ENCODE data around the gene TMEM138. TPM values are rescaled to one million over a fixed set of nuclear protein-coding genes. Genes with fewer than 3 reads are reported as not detected.
A peak's percentile ranks its signal among the peaks of the same experiment; 100 is the strongest.

TMEM138 gene
- 10 to 100 TPM; 17.9 to 35.4 TPM for total RNA-seq

DNA sequence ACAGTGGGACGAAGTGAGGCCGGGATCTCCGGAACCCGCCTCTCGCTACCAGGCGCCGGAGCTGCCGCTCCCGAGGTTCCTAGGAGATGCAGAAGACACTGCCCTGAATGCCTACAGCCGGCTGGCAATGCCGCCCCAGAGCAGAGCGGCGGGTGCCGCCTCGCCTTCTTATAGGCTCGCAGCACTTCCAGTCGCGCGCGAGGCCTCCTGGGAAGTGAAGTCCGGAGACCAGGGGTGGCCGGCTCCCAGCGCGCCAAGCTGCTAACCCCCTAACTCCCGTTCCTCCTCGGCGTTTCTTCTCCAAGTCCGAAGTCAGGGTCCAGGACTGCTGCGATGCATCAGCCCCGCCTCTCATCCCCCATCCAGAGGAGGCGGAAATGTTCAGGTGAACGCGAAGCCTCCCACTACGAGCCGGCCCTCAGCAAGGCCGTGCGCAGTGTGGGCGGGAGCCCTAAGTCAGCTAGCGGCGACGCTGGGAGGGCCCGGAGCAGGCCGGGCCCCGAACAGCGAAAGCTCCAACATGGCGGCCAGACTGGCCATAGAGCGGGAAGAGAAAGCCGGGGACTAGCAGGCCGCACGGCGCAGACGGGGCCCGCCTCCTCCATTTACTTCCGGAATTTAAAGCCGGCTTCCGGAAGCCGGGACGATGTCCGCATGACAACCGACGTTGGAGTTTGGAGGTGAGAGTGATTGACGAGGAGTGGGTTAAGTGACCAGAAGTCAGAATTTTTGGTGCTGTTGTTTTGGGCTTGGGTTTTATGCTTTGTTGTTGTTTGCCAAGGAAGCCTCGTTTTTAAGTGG lies at the start of gene TMEM138, which contains the start of gene CYB561A3:
TSS of gene TMEM138 (plus strand) at position 634 of the 801 bp plus-strand sequence. CDS start 2,017 bp downstream, outside the sequence.
TSS of gene CYB561A3 (minus strand) at position 142 of the 801 bp plus-strand sequence. CDS start 5,169 bp downstream, outside the sequence.
- peak; percentile 94 for DNase-seq (ENCODE audit: low spot score)
- Histone ChIP-seq H3K9me3 (no peaks in the 10 kb centered on the region), H3K27me3 (replicated peaks; ENCODE audit: insufficient read depth) (no peaks in the 10 kb centered on the region), H3K4me3 (peak within 1 kb of the TSS; percentile 52 to 63), H3K36me3 (no peaks in the 10 kb centered on the region), H3K4me1 (replicated peaks) (peaks cover 8% of the 10 kb centered on the region), H3K27ac (peak within 1 kb of the TSS; percentile 96 to 97)
- TF ChIP-seq POLR2A (IDR thresholded peaks at IDR 0.05) = peak; percentile 83
- TF ChIP-seq, protein P1, sequence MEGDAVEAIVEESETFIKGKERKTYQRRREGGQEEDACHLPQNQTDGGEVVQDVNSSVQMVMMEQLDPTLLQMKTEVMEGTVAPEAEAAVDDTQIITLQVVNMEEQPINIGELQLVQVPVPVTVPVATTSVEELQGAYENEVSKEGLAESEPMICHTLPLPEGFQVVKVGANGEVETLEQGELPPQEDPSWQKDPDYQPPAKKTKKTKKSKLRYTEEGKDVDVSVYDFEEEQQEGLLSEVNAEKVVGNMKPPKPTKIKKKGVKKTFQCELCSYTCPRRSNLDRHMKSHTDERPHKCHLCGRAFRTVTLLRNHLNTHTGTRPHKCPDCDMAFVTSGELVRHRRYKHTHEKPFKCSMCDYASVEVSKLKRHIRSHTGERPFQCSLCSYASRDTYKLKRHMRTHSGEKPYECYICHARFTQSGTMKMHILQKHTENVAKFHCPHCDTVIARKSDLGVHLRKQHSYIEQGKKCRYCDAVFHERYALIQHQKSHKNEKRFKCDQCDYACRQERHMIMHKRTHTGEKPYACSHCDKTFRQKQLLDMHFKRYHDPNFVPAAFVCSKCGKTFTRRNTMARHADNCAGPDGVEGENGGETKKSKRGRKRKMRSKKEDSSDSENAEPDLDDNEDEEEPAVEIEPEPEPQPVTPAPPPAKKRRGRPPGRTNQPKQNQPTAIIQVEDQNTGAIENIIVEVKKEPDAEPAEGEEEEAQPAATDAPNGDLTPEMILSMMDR (IDR thresholded peaks at IDR 0.05) = no peak
- peak; percentile 81 for TF ChIP-seq POLR2AphosphoS5 (IDR thresholded peaks at IDR 0.05)
- intact Hi-C loops (cut with DNase I) = no loop called here
- under 1% methylated on average over 60 of the region's 63 CpGs for WGBS

GRCh38 chr11:61315260-61315659 lies 46.9 kb upstream of the TMEM138 start:
- H3K27ac ChIP-seq = no peak overlapping the region
- TF ChIP-seq POLR2A (IDR thresholded peaks at IDR 0.05) (no peak), POLR2AphosphoS5 (IDR thresholded peaks at IDR 0.05) (no peak)
- TF ChIP-seq, protein P1 (IDR thresholded peaks at IDR 0.05) = no peak
- no peaks in the 10 kb centered on the region for H3K4me1 ChIP-seq (replicated peaks)
- no peak overlapping the region for H3K4me3 ChIP-seq
- H3K27me3 ChIP-seq (replicated peaks; ENCODE audit: insufficient read depth) = no peaks in the 10 kb centered on the region
- intact Hi-C loops (cut with DNase I) = no loop called here
- DNase-seq (ENCODE audit: low spot score) = no peak
- H3K36me3 ChIP-seq = peaks cover 30 to 32% of the 10 kb centered on the region in 2 donors
- 61% methylated on average over 2 of the region's 2 CpGs for WGBS
- H3K9me3 ChIP-seq = no peaks in the 10 kb centered on the region

GRCh38 chr11:61325649-61326414 lies 36.3 kb upstream of the TMEM138 start:
- Histone ChIP-seq H3K27ac (peak overlapping the region; percentile 28 to 40), H3K4me1 (replicated peaks) (peaks cover 9% of the 10 kb centered on the region), H3K4me3 (no peak overlapping the region), H3K9me3 (no peaks in the 10 kb centered on the region), H3K27me3 (replicated peaks; ENCODE audit: insufficient read depth) (no peaks in the 10 kb centered on the region), H3K36me3 (peaks cover 5 to 39% of the 10 kb centered on the region in 2 donors)
- intact Hi-C loops (cut with DNase I) = no loop called here
- peak; percentile 81 for DNase-seq (ENCODE audit: low spot score)
- peak; percentile 40 for TF ChIP-seq POLR2AphosphoS5 (IDR thresholded peaks at IDR 0.05)
- TF ChIP-seq POLR2A (IDR thresholded peaks at IDR 0.05) = no peak
- TF ChIP-seq, protein P1 (IDR thresholded peaks at IDR 0.05) = no peak
- WGBS = 25% methylated on average over 2 of the region's 2 CpGs

DNA sequence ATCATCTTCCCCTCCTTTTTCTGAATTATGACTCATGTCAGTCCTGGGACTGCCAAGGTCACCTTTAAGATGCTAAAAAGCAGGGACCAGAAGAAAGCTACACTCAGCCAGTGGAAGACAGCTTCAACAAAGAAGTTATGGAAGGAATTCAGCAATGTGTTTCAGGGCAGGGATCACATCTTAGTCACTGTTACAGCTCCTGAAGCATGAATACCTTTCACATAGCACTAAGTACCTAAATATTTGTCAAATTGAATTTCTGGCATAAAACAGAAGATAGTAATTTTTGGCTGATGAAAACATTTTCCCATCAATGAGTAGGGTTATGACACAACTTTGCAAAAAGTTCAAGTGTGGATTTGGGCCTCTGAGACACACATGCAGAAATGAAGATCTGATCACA lies 34.5 kb upstream of the TMEM138 start:
- intact Hi-C loops (cut with DNase I) = no loop called here
- TF ChIP-seq POLR2AphosphoS5 (IDR thresholded peaks at IDR 0.05) (no peak), POLR2A (IDR thresholded peaks at IDR 0.05) (no peak)
- TF ChIP-seq, protein P1 (IDR thresholded peaks at IDR 0.05) = no peak
- no peak for DNase-seq (ENCODE audit: low spot score)
- Histone ChIP-seq H3K4me1 (replicated peaks) (peaks cover 9% of the 10 kb centered on the region), H3K27ac (no peak overlapping the region), H3K9me3 (no peaks in the 10 kb centered on the region), H3K36me3 (peaks cover 1 to 27% of the 10 kb centered on the region in 2 donors), H3K27me3 (replicated peaks; ENCODE audit: insufficient read depth) (no peaks in the 10 kb centered on the region), H3K4me3 (no peak overlapping the region)
